ENCODE data around the gene TCERG1L.

DNA sequence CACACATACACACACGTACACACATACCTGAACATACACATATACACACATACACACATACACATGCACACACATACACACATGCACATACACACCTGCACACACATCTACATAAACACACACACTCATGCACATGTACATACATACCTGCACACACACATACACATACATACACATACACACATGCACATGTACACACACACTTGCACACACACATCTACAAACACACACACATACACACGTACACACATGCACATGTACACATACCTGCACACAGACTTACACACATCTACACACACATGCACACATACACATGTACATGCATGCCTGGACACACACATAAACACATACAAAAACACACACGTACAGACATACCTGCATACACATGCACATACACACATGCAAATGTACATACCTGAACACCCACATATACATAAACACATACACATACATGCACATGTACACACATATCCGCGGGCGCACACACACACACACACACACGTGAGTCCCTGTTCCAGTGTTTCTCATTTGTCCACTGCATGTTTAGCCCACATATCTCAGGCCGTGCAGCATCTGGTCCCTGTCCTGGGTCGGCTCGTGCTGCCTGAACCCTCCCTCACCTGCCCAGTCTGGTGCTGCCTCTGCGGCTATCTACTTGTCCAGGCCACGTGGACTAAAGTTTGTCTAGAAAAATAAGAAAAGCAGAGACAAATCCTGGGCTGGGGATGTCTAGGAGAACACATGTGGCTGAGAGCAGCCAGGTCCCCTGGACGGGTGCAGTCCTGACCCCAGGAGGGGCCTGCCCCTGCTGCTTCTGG is 238.7 kb downstream of the TCERG1L start:
- TF ChIP-seq, protein P1, sequence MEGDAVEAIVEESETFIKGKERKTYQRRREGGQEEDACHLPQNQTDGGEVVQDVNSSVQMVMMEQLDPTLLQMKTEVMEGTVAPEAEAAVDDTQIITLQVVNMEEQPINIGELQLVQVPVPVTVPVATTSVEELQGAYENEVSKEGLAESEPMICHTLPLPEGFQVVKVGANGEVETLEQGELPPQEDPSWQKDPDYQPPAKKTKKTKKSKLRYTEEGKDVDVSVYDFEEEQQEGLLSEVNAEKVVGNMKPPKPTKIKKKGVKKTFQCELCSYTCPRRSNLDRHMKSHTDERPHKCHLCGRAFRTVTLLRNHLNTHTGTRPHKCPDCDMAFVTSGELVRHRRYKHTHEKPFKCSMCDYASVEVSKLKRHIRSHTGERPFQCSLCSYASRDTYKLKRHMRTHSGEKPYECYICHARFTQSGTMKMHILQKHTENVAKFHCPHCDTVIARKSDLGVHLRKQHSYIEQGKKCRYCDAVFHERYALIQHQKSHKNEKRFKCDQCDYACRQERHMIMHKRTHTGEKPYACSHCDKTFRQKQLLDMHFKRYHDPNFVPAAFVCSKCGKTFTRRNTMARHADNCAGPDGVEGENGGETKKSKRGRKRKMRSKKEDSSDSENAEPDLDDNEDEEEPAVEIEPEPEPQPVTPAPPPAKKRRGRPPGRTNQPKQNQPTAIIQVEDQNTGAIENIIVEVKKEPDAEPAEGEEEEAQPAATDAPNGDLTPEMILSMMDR (IDR thresholded peaks at IDR 0.05) = no peak
- TF ChIP-seq, protein P2, sequence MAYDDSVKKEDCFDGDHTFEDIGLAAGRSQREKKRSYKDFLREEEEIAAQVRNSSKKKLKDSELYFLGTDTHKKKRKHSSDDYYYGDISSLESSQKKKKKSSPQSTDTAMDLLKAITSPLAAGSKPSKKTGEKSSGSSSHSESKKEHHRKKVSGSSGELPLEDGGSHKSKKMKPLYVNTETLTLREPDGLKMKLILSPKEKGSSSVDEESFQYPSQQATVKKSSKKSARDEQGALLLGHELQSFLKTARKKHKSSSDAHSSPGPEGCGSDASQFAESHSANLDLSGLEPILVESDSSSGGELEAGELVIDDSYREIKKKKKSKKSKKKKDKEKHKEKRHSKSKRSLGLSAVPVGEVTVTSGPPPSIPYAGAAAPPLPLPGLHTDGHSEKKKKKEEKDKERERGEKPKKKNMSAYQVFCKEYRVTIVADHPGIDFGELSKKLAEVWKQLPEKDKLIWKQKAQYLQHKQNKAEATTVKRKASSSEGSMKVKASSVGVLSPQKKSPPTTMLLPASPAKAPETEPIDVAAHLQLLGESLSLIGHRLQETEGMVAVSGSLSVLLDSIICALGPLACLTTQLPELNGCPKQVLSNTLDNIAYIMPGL (CRISPR knock-in tag; IDR thresholded peaks at IDR 0.05) = no peak
- TF ChIP-seq NFE2L1 (CRISPR knock-in tag; IDR thresholded peaks at IDR 0.05) = no peak
- TF ChIP-seq TEAD4 (CRISPR knock-in tag; IDR thresholded peaks at IDR 0.05) = no peak
- no peak for TF ChIP-seq KAT7 (CRISPR knock-in tag; IDR thresholded peaks at IDR 0.05; ENCODE audit: borderline replicate concordance)
- TF ChIP-seq ZNF138 (CRISPR knock-in tag; conservative IDR thresholded peaks at IDR 0.05) = no peak
- no peak for TF ChIP-seq GABPB1 (CRISPR knock-in tag; IDR thresholded peaks at IDR 0.05)
- no peak for TF ChIP-seq ZNF232 (CRISPR knock-in tag; IDR thresholded peaks at IDR 0.05)
- TF ChIP-seq ESRRA (CRISPR knock-in tag; IDR thresholded peaks at IDR 0.05; ENCODE audit: borderline replicate concordance) = no peak
- TF ChIP-seq, protein P3, sequence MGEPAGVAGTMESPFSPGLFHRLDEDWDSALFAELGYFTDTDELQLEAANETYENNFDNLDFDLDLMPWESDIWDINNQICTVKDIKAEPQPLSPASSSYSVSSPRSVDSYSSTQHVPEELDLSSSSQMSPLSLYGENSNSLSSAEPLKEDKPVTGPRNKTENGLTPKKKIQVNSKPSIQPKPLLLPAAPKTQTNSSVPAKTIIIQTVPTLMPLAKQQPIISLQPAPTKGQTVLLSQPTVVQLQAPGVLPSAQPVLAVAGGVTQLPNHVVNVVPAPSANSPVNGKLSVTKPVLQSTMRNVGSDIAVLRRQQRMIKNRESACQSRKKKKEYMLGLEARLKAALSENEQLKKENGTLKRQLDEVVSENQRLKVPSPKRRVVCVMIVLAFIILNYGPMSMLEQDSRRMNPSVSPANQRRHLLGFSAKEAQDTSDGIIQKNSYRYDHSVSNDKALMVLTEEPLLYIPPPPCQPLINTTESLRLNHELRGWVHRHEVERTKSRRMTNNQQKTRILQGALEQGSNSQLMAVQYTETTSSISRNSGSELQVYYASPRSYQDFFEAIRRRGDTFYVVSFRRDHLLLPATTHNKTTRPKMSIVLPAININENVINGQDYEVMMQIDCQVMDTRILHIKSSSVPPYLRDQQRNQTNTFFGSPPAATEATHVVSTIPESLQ (CRISPR knock-in tag; IDR thresholded peaks at IDR 0.05) = no peak
- TF ChIP-seq ZNF396 (CRISPR knock-in tag; IDR thresholded peaks at IDR 0.05; ENCODE audit: borderline replicate concordance) = no peak

Data from WTC11 (cell line).